NCI-H748 treated with DMSO at 0.1 percent for 48 hours (cell line): Measurements from ENCODE around the gene IFI27.
A peak's percentile ranks its signal among the peaks of the same experiment; 100 is the strongest.
"Not testable (repeated sequence)": the region's sequence is repeated elsewhere in the genome, so short reads cannot be mapped to it uniquely, and the experiment has no call there.

ENCODE experiments used
- DNase-seq: peaks from one replicate; lab custom pipeline; 2025; lab: John Stamatoyannopoulos, UW

The IFI27 gene

GRCh38 chr14:94110552-94111181, at the start of gene IFI27:
Gene IFI27 (plus strand): TSS chr14:94110736.
- DNase-seq: no peak

GRCh38 chr14:94062344-94062940, 48.1 kb upstream of the IFI27 start:
- DNase-seq: no peak

GRCh38 chr14:94066089-94066676, 44.4 kb upstream of the IFI27 start:
- peak; percentile 19 for DNase-seq

GRCh38 chr14:94072076-94072475, 38.5 kb upstream of the IFI27 start:
- DNase-seq: not testable (repeated sequence)

GRCh38 chr14:94074534-94074933, 36.0 kb upstream of the IFI27 start:
- no peak for DNase-seq

- no peak for DNase-seq
Observed at GRCh38 chr14:94075008-94075407, 35.5 kb upstream of the IFI27 start.

GRCh38 chr14:94077111-94077821, 33.3 kb upstream of the IFI27 start:
- DNase-seq: no peak

- DNase-seq: no peak
Observed at GRCh38 chr14:94077823-94078222, 32.7 kb upstream of the IFI27 start.

- no peak for DNase-seq
Observed at GRCh38 chr14:94079891-94080620, 30.5 kb upstream of the IFI27 start.

GRCh38 chr14:94080621-94081385, 29.7 kb upstream of the IFI27 start, which contains the start of the genes DDX24 and IFI27L1:
Gene DDX24 (minus strand): TSS chr14:94081202. CDS start chr14:94079742, 1,460 bp downstream.
Gene IFI27L1 (plus strand): TSS chr14:94081310. CDS start chr14:94096938, 15,628 bp downstream.
- DNase-seq: peak; percentile 91

- DNase-seq: peak; percentile 54
Observed at GRCh38 chr14:94081386-94081820, 29.1 kb upstream of the IFI27 start.

GRCh38 chr14:94087891-94088290, 22.6 kb upstream of the IFI27 start:
- DNase-seq: no peak

GRCh38 chr14:94088516-94088915, 22.0 kb upstream of the IFI27 start:
- no peak for DNase-seq

GRCh38 chr14:94089479-94089878, 21.1 kb upstream of the IFI27 start:
- no peak for DNase-seq

- DNase-seq: no peak
Observed at GRCh38 chr14:94093418-94093817, 17.1 kb upstream of the IFI27 start.

GRCh38 chr14:94097091-94097490, 13.4 kb upstream of the IFI27 start:
- DNase-seq: no peak

- DNase-seq: no peak
Observed at GRCh38 chr14:94098326-94098992, 12.1 kb upstream of the IFI27 start.

GRCh38 chr14:94099006-94099405, 11.5 kb upstream of the IFI27 start:
- no peak for DNase-seq

- no peak for DNase-seq
Observed at GRCh38 chr14:94100847-94101246, 9.7 kb upstream of the IFI27 start.

GRCh38 chr14:94101748-94102147, 8.8 kb upstream of the IFI27 start:
- DNase-seq: no peak
